GM21528 (cell line): Measurements from ENCODE around the gene WNT4.

Experiments used
- ATAC-seq: cut with Tn5 transposase; IDR thresholded peaks from one replicate; pipeline ENCODE4 v1.9.1; 2021; ENCODE audit warnings: mild to moderate bottlenecking, moderate library complexity; ENCODE audit not compliant: unreplicated experiment, low FRiP score

The WNT4 gene

DNA sequence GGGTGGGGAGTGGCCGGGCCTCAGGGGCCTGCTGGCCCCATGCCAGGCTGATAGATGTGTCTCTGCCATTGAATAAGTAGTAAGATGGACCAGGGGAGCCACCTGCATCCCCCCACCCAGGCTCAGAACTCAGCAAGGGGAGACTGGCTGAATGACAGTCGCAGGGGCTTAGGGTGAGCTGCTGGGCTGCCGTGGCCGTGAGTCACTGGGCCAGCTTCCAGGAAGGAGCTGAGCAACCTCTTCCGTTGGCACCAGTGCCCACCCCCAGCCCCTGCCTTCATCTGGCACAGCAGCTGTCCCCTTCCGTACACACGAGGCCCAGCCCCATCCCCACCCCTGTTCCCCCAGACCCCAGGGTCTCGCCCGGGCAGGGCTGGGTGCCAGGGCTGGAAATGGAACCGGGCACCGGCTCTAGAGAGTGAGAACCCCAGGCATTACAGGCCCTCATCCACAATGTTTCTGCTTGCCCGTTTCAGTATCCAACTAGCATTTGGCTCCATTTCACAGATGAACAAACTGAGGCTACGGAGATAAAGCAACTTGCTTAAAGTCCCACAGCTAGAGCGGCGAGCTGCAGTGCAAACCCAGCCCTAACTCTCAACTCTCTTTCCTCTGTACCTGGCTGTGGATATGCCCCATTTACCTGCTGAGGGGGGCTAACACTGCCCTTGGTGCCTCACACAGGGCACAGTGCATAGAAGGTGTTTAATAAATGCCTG, 10.2 kb downstream of the WNT4 start:
- ATAC-seq = no peak

GRCh38 chr1:22131875-22132486, 10.9 kb downstream of the WNT4 start:
- ATAC-seq = no peak

DNA sequence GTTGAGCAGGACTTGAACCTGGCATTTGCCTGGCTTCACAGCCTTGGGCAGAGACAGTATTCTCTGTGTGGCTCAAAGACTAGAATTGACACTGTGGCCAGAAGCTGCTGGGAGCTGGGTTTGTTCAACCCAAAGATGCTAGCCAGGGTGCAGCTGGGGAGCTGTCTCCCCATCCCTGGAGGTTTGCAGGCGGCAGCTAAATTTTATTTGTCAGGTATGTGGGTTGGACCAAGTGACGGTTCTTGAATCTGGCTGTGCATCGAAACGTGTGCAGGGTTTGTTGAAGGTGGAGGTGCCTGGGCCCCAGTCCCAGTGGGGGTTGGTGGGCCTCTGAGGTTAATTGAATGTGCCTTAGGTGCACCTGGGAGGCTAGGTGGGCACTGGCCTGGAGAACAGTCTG, 11.8 kb downstream of the WNT4 start:
- ATAC-seq = no peak

- no peak for ATAC-seq
Observed at GRCh38 chr1:22129501-22130117, 13.3 kb downstream of the WNT4 start.

DNA sequence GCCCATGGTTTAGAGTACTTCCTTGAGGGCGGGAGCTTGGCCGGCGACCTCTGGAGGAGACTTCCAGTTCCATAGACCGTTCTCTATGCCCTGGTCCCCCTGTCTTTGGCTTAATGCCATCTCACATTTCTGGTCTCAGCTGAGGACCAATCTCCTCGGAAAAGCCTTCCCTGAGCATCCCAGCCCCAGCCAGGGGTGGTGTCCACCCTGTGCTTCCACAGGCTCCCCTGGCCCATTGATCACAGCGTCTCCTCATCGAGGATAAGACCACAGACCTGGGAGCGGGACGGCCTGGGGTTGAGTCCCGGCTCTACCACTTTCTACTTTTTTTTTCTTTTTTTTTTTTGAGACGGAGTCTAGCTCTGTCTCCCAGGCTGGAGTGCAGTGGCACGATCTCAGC, 14.5 kb downstream of the WNT4 start:
- no peak for ATAC-seq

DNA sequence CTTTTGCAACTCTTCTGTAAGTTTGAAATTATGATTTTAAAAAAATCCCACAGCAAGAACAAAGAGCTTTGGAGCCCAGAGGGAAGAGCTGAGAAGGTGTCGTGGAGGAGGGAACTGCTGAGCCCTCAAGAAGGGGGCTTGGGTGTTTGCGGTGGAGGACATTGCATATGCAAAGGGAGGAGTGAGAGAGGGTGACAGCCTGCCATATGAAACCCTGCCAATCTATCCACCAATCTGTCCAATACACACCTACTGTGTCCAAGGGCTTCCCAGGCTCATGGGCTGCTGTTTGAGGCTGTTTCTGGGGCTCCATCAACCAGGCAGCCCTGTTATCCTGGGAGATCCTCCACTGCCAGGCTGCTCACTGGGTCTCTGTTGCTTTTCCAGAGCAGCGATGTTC, 15.2 kb downstream of the WNT4 start:
- ATAC-seq = no peak

DNA sequence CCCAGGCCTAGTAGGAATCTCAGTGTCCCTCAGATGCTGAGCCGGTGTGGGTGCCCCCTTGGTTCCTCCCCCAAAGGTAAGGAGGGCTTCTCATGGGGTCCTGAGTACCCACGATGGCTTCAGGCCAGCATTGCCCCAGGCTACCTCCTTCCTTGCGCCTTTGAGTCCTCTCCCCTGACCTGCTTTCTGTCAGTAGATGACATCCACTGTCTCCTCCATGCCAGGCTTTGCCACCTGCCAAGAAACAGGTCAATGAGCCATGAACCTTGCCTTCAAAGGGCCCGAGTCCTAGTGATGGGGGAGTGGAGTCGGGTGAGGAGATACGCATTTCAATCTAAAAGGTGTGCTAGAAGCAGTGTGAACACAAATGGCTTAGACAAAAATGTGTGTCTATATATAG, 15.6 kb downstream of the WNT4 start:
- no peak for ATAC-seq

DNA sequence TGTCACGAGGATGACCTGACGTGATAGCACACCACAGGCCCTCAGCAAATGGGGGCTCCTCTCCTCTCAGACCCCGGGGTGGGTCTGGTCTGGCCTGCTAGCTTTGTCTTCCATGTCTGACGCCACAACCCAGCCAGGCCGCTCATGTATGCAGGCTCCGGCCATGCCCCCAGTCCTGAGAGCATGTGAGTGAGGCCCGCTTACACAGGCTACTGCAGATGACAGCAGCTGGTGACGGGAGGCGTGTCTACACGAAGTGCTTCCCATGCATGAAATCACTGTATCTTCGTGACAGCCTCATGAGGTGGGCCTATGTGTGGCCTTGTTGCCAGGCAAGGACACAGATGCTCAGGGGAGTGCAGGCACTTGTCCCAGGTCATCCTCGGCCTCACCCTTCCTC, 16.4 kb downstream of the WNT4 start:
- no peak for ATAC-seq

DNA sequence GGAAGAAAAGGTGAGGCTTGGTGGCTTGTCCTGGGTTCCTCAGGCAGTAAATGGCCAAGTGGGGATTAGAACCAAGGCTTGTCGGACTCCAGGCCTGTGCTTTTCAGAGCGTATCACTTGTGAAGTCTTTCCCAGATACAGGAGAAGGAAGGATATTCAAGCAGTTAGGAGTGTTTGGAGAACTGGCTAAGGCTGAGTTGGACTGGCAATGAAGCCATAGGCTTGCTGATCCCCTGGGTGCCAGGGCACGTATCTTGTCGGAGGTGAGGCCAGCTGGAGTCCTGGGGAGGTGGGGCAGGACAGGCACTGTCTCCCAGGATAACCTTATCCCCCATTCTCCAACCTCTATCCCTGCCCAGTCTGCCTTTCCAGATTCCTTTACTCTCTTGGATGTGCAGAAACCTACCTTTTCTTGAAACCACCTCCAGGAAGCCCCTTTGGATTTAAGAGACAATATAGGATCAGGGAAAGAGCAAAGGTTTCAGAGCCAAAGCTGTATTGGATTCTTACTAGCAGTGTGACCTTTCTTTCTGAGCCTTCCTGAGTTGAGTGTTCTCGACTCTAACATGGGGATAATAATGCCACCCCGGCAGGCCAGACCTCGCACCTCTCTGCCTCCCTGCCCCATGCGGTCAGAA, 18.2 kb downstream of the WNT4 start:
- ATAC-seq = no peak

DNA sequence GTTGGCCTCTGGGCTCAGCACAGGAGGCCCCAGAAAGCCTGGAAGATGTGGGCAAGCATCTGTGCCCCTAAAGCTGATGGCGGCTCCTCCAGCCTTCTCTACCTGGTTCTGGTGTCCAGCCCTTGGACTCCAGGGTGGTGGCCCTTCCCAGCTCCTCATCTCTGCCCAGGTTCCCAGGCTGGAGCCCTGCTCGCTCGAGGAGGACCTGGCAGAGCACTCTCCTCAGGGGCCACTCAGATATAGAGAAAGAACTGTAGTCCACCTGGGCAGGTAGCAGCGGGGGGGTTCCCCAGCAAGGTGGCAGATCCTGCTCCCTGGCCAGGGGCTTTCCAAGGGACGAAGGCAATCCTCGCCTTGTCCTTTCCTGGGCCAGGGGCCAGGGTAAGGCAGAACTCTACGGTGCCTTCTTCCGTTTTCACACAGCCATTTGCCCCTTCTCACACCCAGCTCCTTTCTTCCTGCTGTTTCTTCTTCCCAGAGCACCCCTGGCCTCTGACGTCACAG, 18.9 kb downstream of the WNT4 start:
- no peak for ATAC-seq

- ATAC-seq = no peak
Observed at GRCh38 chr1:22123071-22123390, 19.9 kb downstream of the WNT4 start.

- no peak for ATAC-seq
Observed at GRCh38 chr1:22122273-22123070, 20.4 kb downstream of the WNT4 start.

- no peak for ATAC-seq
Observed at GRCh38 chr1:22121421-22121911, 21.4 kb downstream of the WNT4 start.

DNA sequence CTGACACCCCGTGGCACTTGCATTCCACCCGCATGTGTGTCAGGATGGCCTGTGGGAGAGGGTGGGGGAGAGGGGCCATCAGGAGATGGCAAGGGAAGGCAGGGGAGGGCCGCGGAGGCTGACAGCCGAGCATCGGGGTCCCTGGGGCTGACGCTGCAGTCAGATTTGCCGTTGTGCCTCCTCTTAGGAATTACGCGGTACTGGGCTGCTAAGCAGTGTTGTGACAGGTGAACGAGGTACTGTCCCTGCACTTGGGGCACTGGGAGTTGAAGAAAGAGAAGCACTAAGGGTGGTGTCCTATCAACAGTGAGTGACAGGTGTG, 22.5 kb downstream of the WNT4 start:
- ATAC-seq = no peak

GRCh38 chr1:22119626-22120468, 23.1 kb downstream of the WNT4 start:
- ATAC-seq = no peak

GRCh38 chr1:22118291-22118992, 24.5 kb downstream of the WNT4 start:
- no peak for ATAC-seq

DNA sequence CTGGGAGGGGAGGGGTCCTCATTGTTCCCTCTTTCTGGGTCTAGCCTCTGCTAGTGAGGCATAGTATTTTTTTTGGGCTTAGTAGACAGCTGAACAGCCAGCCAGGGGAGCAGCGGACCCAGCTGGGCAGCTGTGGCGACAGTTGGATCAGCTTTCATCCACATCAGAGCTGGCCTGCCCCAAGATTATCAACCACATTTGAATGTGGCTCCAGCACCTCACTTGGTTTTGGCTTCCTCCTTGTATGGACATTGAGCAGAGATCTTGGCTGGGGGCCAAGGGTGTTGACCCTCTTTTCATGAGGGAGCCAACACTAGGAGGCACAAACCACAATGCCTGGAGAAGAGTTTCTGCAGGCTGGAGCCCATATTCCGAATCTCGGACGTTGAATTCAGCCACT, 25.0 kb downstream of the WNT4 start:
- ATAC-seq = no peak

- ATAC-seq = no peak
Observed at GRCh38 chr1:22117238-22117637, 25.7 kb downstream of the WNT4 start.

- no peak for ATAC-seq
Observed at GRCh38 chr1:22115286-22115685, 27.6 kb downstream of the WNT4 start.
